Stimulated activated CD8-positive, alpha-beta memory T cell treated with anti-CD3 and anti-CD28 coated beads, Interleukin-2, amount 100 ng/mL, for 48 hours (primary cell): ENCODE measurements around the gene GZMH.
"Not testable (repeated sequence)": the region's sequence is repeated elsewhere in the genome, so short reads cannot be mapped to it uniquely, and the experiment has no call there.

Experiments
- DNase-seq, 2 donors: peaks; one replicate each; pipeline ENCODE4 v3.0.0-alpha.2; 2020; ENCODE audit warnings: low read depth in 2 of 2

Gene GZMH

DNA sequence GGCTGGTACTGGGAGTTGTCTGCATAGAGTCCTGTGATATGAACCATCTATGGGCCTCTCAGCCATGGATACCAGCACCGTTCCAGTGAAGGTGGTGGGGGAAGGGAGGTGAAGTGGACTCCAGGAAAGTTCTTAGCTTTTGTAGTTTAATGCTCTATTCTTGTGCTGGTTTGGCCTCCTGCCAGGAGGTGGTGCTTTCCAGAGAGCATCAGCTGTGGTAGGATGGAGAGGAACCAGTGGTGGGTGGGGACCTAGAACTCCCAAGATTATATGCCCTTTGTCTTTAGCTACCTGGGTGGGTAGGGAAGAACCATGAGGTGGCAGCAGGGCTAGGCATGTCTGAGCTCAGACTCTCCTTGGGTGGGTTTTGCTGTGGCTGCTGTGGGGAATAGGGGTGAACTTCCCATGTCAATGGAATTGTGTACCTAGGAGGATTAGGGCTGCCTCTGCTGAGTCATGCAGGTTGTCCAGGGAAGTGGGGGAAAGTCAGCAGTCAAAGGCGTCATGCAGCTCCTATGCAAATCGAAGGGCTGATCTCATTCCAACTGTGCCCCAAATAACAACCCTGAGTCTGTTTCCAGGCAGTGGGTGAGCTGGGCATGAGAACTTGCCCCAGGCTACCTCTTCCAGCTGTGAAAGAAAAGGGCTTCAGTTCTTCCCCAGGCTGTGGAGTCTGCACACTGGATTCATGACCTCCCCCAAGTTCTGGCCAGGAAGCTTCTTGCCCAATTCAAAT lies 14.2 kb downstream of the GZMH start:
- DNase-seq = no peak

DNA sequence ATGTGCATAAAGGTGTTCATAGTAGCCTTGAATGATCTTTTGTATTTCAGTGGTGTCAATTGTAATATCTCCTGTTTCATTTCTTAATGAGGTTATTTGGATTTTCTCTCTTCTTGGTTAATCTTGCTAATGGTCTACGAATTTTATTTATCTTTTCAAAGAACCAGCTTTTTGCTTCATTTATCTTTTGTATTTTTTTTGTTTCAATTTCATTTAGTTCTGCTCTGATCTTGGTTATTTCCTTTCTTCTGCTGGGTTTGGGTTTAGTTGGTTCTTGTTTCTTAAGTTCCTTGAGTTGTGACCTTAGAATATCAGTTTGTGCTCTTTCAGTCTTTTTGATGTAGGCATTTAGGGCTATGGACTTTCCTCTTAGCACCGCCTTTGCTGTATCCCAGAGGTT lies 18.5 kb downstream of the GZMH start:
- DNase-seq = not testable (repeated sequence)

DNA sequence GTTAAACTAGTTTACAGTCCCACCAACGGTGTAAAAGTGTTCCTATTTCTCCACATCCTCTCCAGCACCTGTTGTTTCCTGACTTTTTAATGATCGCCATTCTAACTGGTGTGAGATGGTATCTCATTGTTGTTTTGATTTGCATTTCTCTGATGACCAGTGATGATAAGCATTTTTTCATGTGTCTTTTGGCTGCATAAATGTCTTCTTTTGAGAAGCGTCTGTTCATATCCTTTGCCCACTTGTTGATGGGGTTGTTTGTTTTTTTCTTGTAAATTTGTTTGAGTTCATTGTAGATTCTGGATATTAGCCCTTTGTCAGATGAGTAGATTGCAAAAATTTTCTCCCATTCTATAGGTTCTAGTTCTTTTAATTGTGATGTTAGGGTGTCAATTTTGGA lies 25.1 kb downstream of the GZMH start:
- not testable (repeated sequence) for DNase-seq

DNA sequence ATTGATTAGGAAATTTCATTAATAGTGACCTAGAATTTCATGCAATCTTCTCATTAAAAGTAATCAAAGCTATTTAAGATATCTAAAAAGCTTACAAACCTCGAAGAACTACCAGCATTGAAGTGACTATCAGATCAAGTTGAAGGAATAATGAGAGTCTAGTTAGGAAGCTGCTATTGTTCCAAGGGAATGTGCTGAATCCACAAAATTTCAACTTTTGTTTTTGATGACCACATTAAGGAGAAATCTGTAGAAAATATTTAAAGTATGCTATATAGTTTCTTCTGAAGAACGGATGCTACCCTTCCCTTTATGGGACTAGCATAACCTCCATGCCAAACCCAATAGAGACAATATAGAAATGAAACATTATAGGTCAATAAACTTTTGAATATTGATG lies 30.9 kb downstream of the GZMH start:
- no peak for DNase-seq

DNA sequence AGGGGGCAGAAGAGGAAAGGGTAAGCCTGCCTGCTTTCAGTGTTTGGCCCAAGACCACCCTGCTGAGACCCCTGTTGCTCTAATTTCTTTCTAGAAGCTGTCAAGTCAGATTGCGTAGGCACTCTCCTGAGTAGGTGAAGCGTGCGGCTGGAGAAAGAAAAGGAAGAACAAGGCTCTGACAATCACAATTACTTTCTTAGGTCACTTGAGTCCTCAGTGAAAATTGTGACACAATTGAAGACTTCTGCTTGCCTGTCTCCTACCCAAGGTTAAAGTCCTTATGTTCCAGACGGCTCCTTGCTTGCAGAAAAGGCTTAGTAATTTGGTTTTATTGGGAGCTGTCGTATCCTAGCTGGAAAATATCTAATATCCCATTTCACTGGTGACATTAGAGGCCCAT lies 32.7 kb downstream of the GZMH start:
- no peak for DNase-seq

DNA sequence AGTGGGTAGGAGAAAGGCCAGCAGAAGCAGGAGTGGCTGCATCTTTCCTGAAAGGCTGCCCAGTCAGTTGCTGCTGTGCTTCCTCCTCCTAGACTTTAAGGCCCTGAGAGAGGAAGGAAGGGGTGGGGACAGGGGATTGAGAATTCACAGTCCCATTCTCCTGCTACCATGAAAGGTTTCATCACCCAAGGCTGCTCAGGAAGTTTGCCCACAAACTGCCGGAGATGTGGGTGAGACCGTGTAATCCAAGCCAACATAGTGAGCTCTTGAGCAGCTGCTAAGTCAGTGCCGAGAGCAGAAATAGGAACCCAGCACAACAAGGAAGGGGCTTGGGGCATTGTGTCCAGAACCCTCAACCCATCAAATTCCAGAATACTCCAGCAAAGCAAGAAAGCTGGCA lies 33.3 kb downstream of the GZMH start, which contains the start of gene CTSG:
Gene CTSG (minus strand): TSS at position 69 of the 400 bp plus-strand sequence. CDS start 27 bp downstream, at position 42.
- DNase-seq = no peak

DNA sequence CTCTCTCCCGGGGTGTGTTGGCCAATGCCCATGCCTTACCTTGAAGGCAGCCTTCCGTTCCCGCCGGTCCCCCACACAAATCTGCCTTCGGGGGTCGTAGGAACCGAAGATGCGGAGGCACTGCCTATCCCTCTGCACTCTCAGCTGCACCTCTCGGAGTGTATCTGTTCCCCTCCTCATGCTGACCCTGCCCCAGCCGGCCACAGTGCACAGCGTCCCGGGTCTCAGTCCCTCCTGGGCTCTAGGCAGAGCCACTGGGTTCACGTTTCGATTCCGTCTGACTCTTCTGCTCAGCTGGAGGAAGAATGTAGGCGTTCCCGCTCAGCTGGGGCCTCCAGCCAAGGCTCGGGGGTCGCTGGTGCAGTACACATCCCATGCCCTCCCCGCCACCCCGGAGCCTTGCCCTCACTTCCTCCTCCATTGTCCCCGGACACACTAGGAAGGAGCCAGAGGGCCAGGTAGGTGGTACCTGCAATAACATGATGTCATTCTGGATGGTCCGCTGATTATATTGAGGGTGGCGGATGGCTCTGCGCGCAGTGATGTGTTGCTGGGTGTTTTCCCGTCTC lies 35.2 kb downstream of the GZMH start:
- no peak for DNase-seq

DNA sequence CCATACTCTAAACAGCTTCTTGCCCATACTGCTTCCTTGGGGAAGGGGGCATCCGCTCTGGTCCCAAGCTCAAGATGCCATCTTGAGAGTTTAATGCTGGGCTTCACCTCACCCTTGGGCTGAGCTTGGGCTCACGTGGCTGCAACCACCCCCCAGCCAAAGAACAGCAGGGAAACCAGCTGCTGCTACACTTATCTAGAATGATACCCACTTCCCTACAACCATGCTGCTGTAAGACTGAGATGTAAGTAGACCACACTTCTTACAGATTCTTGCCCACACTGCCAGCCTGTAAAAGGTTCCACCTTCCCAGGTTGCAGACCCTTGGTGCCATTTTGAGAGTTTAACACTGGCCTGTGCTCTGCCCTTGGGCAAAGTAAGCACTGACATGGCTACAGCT lies 43.2 kb downstream of the GZMH start:
- DNase-seq = no peak

DNA sequence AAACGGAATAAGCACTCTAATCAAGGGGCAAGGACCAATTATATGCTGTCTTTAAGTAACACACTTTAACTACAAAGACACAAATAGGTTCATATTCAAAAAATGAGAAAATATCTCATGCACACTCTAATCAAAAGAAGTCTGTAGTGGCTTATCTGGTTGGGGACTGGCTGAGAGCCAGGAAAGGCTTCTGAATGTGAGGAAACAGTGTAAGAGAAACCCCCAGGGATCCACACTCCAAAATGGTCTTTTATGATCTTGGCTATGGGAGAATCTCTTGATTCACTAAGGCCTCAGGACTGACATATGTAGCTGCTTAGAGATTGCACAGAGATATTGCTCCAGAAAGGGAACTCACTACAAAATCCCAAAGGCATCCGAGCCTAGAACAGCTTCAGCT lies 43.7 kb downstream of the GZMH start:
- DNase-seq = no peak

DNA sequence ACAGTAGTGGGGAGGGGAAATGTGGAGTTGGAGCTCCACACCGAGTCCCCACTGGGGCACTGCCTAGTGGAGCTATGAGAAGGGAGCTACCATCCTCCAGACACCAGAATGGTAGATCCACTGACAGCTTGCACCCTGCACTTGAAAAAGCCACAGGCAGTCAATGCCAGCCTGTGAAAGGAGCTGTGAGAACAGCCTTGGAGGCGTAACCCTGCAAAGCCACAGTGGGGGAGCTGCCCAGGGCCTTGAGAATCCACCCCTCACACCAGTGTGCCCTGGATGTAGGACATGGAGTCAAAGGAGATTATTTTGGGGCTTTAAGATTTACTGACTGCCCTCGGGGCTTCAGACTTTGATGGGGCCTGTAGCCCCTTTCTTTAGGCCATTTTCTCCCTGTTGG lies 46.0 kb downstream of the GZMH start:
- no peak for DNase-seq

DNA sequence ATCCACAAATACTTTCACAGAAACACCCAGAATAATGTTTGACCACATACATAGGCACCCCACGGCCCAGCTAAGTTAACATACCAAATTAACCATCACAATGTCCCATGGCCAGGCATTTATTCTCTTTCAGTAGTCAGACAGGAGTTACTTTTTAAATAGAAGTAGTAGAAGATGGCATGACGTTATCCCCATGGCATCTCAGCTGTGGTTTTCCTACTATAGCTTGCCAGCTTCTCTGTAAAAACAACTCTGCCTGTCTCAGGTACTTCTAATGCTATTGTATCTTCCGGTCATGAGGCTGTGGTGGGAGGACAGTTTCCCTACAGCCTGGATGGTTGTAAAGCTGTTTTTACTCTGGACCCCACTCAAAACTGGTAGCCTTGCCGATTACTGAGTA lies 52.7 kb downstream of the GZMH start:
- no peak for DNase-seq
